ENCODE results near the gene TRIL. TPM values are rescaled to one million over a fixed set of nuclear protein-coding genes. Genes with fewer than 3 reads are reported as not detected.

Gene TRIL
- total RNA-seq, 1 donor from 2014 or later, result 4.0 TPM

DNA sequence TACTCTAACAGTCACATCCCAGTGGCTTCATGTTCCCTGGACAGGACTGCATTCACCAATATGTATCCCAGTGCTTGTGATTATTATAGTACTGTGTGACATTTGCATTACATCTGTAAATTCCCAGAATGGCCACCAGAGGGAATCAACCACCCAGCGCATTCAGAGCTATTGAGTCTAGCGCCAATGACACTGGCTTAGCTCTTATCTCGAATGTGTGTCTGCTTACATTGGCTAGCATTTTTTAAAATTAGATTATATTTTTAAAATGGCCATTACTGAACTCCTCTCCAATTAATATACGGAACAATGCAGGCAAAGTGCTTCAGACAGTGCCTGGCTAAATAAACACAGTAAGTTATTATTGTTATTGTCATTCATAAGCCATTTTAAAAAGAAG, 36.3 kb downstream of the TRIL start:
- TF ChIP-seq CTCF (IDR thresholded peaks at IDR 0.05), result peak; percentile 85
- Mint-ChIP-seq H3K4me3 (ENCODE audit: unreplicated experiment) (no peak overlapping the region), H3K9me3 (ENCODE audit: unreplicated experiment) (no peaks in the 10 kb centered on the region), H3K36me3 (ENCODE audit: unreplicated experiment) (no peaks in the 10 kb centered on the region), H3K27ac (ENCODE audit: unreplicated experiment) (no peak overlapping the region), H3K27me3 (ENCODE audit: unreplicated experiment) (peaks cover 20% of the 10 kb centered on the region), H3K4me1 (ENCODE audit: unreplicated experiment) (peaks cover 7% of the 10 kb centered on the region)
- DNase-seq (ENCODE audit: extremely low spot score, unreplicated experiment), result no peak

DNA sequence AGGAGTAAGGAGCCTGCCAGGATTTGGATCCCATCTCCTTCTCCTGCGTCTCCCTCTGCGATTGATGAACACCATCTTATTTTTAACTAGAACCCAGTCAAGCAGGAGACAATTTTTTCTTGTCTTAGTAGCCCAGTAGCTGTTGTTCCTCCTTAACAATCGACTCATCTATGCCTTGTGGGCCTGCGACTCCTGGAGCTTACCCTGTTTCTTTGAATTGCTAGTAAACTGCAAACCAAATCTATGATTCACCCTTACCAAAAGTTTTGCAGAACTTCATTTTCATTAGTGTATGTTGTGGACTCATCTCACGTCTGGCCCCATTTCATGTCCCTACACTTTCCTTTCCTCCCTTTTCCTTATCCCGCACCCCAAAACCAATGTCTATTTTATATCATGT, 37.7 kb downstream of the TRIL start:
- Mint-ChIP-seq H3K4me1 (ENCODE audit: unreplicated experiment) (peaks cover 7% of the 10 kb centered on the region), H3K9me3 (ENCODE audit: unreplicated experiment) (no peaks in the 10 kb centered on the region), H3K27ac (ENCODE audit: unreplicated experiment) (no peak overlapping the region), H3K36me3 (ENCODE audit: unreplicated experiment) (no peaks in the 10 kb centered on the region), H3K4me3 (ENCODE audit: unreplicated experiment) (no peak overlapping the region), H3K27me3 (ENCODE audit: unreplicated experiment) (peaks cover 16% of the 10 kb centered on the region)
- no peak for DNase-seq (ENCODE audit: extremely low spot score, unreplicated experiment)
- TF ChIP-seq CTCF (IDR thresholded peaks at IDR 0.05), result no peak

DNA sequence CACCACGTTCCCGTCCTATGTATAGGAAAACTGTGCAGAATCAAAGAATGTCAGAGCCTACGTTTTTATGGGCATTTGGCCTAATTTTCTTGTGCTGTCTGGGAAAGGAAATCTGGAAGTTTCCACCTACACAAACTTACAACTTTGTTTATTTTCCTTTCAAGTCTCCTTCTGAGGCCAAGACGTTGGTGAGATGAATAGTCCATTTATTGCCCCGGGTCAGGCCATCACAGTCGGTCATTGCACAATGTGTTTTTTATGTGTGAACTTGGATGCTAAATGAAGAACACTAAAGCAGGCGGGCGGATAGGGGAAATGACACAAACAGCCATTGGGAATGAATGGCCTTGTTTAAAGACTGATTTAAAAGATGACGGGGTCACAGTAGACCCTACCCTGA, 38.6 kb downstream of the TRIL start:
- Mint-ChIP-seq H3K27ac (ENCODE audit: unreplicated experiment) (no peak overlapping the region), H3K9me3 (ENCODE audit: unreplicated experiment) (no peaks in the 10 kb centered on the region), H3K36me3 (ENCODE audit: unreplicated experiment) (no peaks in the 10 kb centered on the region), H3K4me3 (ENCODE audit: unreplicated experiment) (no peak overlapping the region), H3K27me3 (ENCODE audit: unreplicated experiment) (peaks cover 13% of the 10 kb centered on the region), H3K4me1 (ENCODE audit: unreplicated experiment) (peaks cover 7% of the 10 kb centered on the region)
- TF ChIP-seq CTCF (IDR thresholded peaks at IDR 0.05), result no peak
- no peak for DNase-seq (ENCODE audit: extremely low spot score, unreplicated experiment)

DNA sequence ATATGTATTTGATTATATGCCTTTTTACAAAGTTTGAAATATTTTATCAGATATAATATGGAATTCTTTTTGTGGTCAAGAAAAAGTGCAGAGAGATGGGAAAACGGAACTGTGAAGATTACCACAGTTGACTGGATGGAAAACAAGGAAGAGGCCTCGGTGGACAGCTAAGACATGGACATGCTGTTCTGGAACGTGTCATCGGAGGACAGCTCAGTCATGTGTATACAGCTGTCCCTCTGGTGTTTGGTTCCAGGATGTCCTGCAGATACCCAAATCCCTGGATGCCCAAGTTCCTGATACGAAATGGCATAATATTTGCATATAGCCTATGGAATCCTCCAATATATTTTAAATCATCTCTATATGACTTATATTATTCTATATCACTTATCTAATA, 49.4 kb downstream of the TRIL start:
- no peaks in the 10 kb centered on the region for H3K36me3 Mint-ChIP-seq (ENCODE audit: unreplicated experiment)
- H3K4me3 Mint-ChIP-seq (ENCODE audit: unreplicated experiment), result no peak overlapping the region
- H3K27ac Mint-ChIP-seq (ENCODE audit: unreplicated experiment), result no peak overlapping the region
- peaks cover 7% of the 10 kb centered on the region for H3K27me3 Mint-ChIP-seq (ENCODE audit: unreplicated experiment)
- peaks cover 8% of the 10 kb centered on the region for H3K9me3 Mint-ChIP-seq (ENCODE audit: unreplicated experiment)
- TF ChIP-seq CTCF (IDR thresholded peaks at IDR 0.05), result no peak
- peaks cover 13% of the 10 kb centered on the region for H3K4me1 Mint-ChIP-seq (ENCODE audit: unreplicated experiment)
- no peak for DNase-seq (ENCODE audit: extremely low spot score, unreplicated experiment)

- DNase-seq (ENCODE audit: extremely low spot score, unreplicated experiment), result no peak
- H3K27me3 Mint-ChIP-seq (ENCODE audit: unreplicated experiment), result peaks cover 4% of the 10 kb centered on the region
- no peaks in the 10 kb centered on the region for H3K9me3 Mint-ChIP-seq (ENCODE audit: unreplicated experiment)
- peaks cover 20% of the 10 kb centered on the region for H3K4me1 Mint-ChIP-seq (ENCODE audit: unreplicated experiment)
- TF ChIP-seq CTCF (IDR thresholded peaks at IDR 0.05), result no peak
- no peak overlapping the region for H3K27ac Mint-ChIP-seq (ENCODE audit: unreplicated experiment)
- H3K4me3 Mint-ChIP-seq (ENCODE audit: unreplicated experiment), result no peak overlapping the region
- no peaks in the 10 kb centered on the region for H3K36me3 Mint-ChIP-seq (ENCODE audit: unreplicated experiment)
Observed at GRCh38 chr7:28905464-28905863, 52.7 kb downstream of the TRIL start.
